Breast epithelium (tissue), 4 donors: Measurements from ENCODE around the gene LGI4. TPM values are rescaled to one million over a fixed set of nuclear protein-coding genes. Genes with fewer than 3 reads are reported as not detected.

Source experiments
- DNase-seq, 2 donors: peaks; one replicate each; pipeline ENCODE4 v3.0.0-alpha.2; 2019; ENCODE audit warnings: low spot score in 2 of 2
- H3K27ac ChIP-seq, 2 donors: fragments of 200-600 bp; sonication (generic) in 1 of 2; one replicate each; pipeline ENCODE4 v1.5.1; 2016 to 2019; ENCODE audit warnings: mild to moderate bottlenecking in 1 of 2
- H3K27me3 ChIP-seq, 2 donors: fragments of 200-600 bp; sonication (generic) in 1 of 2; one replicate each; pipeline versions ENCODE4 v1.5.1 to v1.6.0; 2017 to 2019; ENCODE audit warnings: control low read depth in 1 of 2, mild to moderate bottlenecking in 1 of 2
- H3K36me3 ChIP-seq: fragments of 200-600 bp; one replicate; pipeline ENCODE4 v1.5.1; 2019
- H3K4me1 ChIP-seq, 2 donors: fragments of 200-600 bp; sonication (generic); one replicate each; pipeline ENCODE4 v1.5.1; 2016 to 2019; ENCODE audit warnings: control low read depth in 1 of 2
- H3K4me3 ChIP-seq, 3 donors: fragments of 200-600 bp; sonication (generic); 1 replicate in 2 of 3; 2 replicates in 1 of 3; pipeline ENCODE4 v1.5.1; 2016 to 2019; ENCODE audit warnings: mild to moderate bottlenecking in 3 of 3, moderate library complexity in 2 of 3
- H3K9me3 ChIP-seq, 2 donors: fragments of 200-600 bp; sonication (generic) in 1 of 2; one replicate each; pipeline ENCODE4 v1.5.1; 2016 to 2019; ENCODE audit warnings: control low read depth in 1 of 2
- POLR2A ChIP-seq: fragments of 450-650 bp; IDR thresholded peaks from one replicate; pipeline ENCODE4 v1.6.1; 2016; ENCODE audit warnings: antibody characterized with exemption, mild to moderate bottlenecking, moderate library complexity
- POLR2AphosphoS5 ChIP-seq, 3 donors: sonication (generic); formaldehyde crosslinking; IDR thresholded peaks; one replicate each; pipeline ENCODE4 v1.6.1; 2017; ENCODE audit warnings: antibody characterized with exemption in 3 of 3
- intact Hi-C: fragments of 100-400 bp; cut with DNase I; formaldehyde crosslinking; loops from one replicate; pipeline ENCODE4 v1.15.1; 2023; ENCODE audit warnings: low total_unique reads
- total RNA-seq, 3 donors: library from RNA; depleted of rRNA; stranded (reverse); fragments of >200 nt; gene quantifications; one replicate each; pipeline ENCODE4 v1.1.0, GENCODE V29; 2016
- TF ChIP-seq, protein P1 (sequence below), 3 donors: fragments of 450-650 bp; IDR thresholded peaks; one replicate each; pipeline ENCODE4 v1.5.1; 2016 to 2017; ENCODE audit warnings: antibody characterized with exemption in 3 of 3, mild to moderate bottlenecking in 3 of 3, moderate library complexity in 3 of 3

Gene LGI4
- 10 to 100 TPM in 1 of 3 donors, 1 to 10 TPM in 2; 4.3 to 37.8 (median 5.3) TPM for total RNA-seq

DNA sequence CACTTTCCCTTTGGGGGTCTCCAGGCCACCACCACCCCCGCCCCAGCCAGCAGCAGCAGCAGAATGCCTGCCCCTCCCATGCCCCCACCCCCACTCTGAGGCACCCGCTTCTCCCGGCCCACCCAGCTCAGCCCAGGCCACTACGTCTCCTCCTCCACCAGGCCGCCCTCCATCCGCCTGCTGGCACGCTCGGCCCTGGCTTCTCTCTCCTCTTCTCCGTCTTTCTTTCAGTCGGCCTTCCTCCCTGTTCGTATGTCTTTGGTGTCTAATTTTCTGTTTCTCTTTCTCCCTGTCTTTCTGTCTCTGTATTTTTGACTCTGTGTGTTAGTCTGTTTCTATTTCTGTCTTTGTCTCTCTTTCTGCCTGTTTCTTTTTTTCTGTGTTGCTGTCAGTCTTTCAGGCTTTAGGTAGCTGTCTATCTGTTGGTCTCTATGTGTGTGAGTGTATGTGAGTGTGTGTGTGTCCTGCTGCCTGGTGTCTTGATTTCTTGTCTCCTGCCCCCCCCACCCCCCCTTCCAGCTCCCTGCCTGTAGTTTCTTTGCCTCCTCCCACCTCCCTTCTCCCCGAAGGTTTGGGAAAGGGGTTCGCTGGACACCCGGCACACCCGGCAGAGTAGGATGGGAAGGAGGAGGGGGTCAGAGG, at the start of gene LGI4:
Gene LGI4, minus strand, starts transcription at position 459 of the 642 bp plus-strand sequence. Its CDS starts 379 bp downstream, at position 80.
- H3K4me3 ChIP-seq: peak within 1 kb of the TSS; percentile 18 to 58 (median 30)

DNA sequence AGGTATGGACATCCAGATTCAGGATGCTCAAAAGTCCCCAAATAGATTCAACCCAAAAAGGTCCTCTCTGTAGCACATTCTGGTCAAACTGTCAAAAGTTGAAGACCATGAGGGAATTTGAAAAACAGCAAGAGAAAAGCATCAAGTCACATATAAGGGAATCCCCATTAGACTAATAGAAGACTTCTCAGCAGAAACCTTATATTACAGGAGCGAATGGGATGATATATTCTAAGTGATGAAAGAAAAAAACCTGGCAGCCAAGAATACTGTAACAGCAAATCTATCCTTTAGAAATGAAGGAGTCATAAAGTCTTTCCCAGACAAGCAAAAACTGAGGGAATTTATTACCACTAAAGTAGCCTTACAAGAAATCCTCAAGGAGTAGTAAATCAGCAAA, 49.4 kb upstream of the LGI4 start:
- Histone ChIP-seq H3K4me3 (no peak overlapping the region), H3K27me3 (no peaks in the 10 kb centered on the region), H3K27ac (no peak overlapping the region), H3K9me3 (peaks cover 0 to 7% of the 10 kb centered on the region in 2 donors), H3K36me3 (no peaks in the 10 kb centered on the region), H3K4me1 (no peaks in the 10 kb centered on the region)
- no peak for TF ChIP-seq POLR2AphosphoS5 (IDR thresholded peaks at IDR 0.05)
- TF ChIP-seq POLR2A: no peak
- TF ChIP-seq, protein P1, sequence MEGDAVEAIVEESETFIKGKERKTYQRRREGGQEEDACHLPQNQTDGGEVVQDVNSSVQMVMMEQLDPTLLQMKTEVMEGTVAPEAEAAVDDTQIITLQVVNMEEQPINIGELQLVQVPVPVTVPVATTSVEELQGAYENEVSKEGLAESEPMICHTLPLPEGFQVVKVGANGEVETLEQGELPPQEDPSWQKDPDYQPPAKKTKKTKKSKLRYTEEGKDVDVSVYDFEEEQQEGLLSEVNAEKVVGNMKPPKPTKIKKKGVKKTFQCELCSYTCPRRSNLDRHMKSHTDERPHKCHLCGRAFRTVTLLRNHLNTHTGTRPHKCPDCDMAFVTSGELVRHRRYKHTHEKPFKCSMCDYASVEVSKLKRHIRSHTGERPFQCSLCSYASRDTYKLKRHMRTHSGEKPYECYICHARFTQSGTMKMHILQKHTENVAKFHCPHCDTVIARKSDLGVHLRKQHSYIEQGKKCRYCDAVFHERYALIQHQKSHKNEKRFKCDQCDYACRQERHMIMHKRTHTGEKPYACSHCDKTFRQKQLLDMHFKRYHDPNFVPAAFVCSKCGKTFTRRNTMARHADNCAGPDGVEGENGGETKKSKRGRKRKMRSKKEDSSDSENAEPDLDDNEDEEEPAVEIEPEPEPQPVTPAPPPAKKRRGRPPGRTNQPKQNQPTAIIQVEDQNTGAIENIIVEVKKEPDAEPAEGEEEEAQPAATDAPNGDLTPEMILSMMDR (IDR thresholded peaks at IDR 0.05): no peak
- no peak for DNase-seq
- intact Hi-C loops: no loop called here

More for the DNA sequence above, at the start of gene LGI4:
- TF ChIP-seq POLR2AphosphoS5 (IDR thresholded peaks at IDR 0.05): no peak
- TF ChIP-seq, protein P1 (IDR thresholded peaks at IDR 0.05): no peak
- no peak for TF ChIP-seq POLR2A
- Histone ChIP-seq H3K9me3 (no peaks in the 10 kb centered on the region), H3K27me3 (no peaks in the 10 kb centered on the region), H3K27ac (peak within 1 kb of the TSS; percentile 52 to 91), H3K36me3 (no peaks in the 10 kb centered on the region), H3K4me1 (no peaks in the 10 kb centered on the region)
- DNase-seq: no peak
- intact Hi-C loops: loop anchor here (5.0 kb wide), 1 partner anchor 67 kb away; no protein-coding TSS in a partner anchor

DNA sequence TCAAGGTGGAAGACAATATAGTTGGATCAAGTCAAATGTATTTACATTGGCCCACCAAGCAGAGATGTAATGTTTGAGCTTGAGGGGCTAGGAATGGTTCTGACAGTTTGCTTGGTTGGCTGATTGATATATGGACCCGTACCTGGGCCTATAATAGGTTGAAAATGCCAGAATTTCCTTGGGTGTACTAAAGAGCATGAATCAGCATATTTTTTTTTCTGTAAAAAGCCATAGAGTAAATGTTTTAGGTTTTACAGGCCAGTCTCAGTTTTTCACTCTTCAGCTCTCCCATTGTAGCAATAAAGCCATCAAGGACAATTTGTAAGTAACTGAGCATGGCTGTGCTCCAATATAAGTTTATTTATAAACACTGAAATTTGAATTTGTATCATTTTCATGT, 46.5 kb upstream of the LGI4 start:
- Histone ChIP-seq H3K9me3 (peaks cover 0 to 7% of the 10 kb centered on the region in 2 donors), H3K4me3 (no peak overlapping the region), H3K27me3 (no peaks in the 10 kb centered on the region), H3K4me1 (peaks cover 0 to under 1% of the 10 kb centered on the region in 2 donors), H3K27ac (no peak overlapping the region), H3K36me3 (no peaks in the 10 kb centered on the region)
- no peak for DNase-seq
- intact Hi-C loops: no loop called here
- TF ChIP-seq POLR2A (no peak), POLR2AphosphoS5 (IDR thresholded peaks at IDR 0.05) (no peak)
- TF ChIP-seq, protein P1 (IDR thresholded peaks at IDR 0.05): no peak

DNA sequence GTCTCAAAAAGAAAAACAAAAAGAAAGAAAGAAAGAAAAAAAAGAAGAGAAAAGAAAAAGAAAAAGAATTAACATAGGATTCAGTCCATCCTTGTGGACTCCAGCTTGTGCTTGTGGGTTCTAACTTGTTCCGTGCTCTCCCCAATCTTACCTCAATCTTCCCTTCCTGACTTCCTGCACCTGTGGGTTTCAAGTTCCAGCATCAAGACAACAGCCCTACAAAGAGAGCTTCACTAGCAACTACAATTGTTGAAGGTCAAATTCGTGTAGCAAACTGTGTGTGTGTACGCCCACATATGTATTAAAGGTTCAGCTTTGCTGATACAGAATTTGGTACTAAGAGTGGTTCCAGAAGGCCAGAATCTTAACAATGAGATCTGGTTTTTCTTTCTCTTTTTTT, 45.0 kb upstream of the LGI4 start:
- Histone ChIP-seq H3K36me3 (no peaks in the 10 kb centered on the region), H3K27ac (no peak overlapping the region), H3K9me3 (peaks cover 0 to 7% of the 10 kb centered on the region in 2 donors), H3K4me1 (peaks cover 0 to 5% of the 10 kb centered on the region in 2 donors), H3K4me3 (no peak overlapping the region), H3K27me3 (no peaks in the 10 kb centered on the region)
- TF ChIP-seq POLR2AphosphoS5 (IDR thresholded peaks at IDR 0.05) (no peak), POLR2A (no peak)
- TF ChIP-seq, protein P1 (IDR thresholded peaks at IDR 0.05): no peak
- DNase-seq: no peak
- intact Hi-C loops: no loop called here

DNA sequence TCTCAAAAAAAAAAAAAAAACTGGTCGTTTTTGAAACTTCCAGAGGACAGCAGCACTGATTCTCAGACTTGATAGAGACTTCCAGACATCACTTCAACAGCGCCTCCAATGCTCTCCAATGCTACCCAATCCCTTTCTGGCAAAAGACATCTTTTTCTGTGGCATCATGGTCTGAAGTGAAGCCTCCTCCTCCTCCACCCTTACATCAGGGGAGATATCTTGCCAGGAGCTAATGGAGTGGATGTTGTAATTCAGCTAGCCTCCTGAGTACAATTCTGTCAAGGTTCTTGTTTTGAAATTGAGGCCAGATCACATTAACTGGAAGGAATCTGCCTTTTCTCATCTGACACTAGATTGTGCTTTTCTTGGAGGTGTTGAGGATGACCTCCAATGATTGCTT, 43.8 kb upstream of the LGI4 start:
- TF ChIP-seq, protein P1 (IDR thresholded peaks at IDR 0.05): no peak
- TF ChIP-seq POLR2AphosphoS5 (IDR thresholded peaks at IDR 0.05): no peak
- TF ChIP-seq POLR2A: no peak
- no peak for DNase-seq
- Histone ChIP-seq H3K4me3 (no peak overlapping the region), H3K36me3 (no peaks in the 10 kb centered on the region), H3K27ac (peak overlapping the region in 1 of 2 donors; percentile 66), H3K9me3 (no peaks in the 10 kb centered on the region), H3K27me3 (no peaks in the 10 kb centered on the region), H3K4me1 (peaks cover 0 to 5% of the 10 kb centered on the region in 2 donors)
- intact Hi-C loops: no loop called here
